OCI-LY7 (cell line): ENCODE results near the gene C12orf76. TPM values are rescaled to one million over a fixed set of nuclear protein-coding genes. Genes with fewer than 3 reads are reported as not detected.
A peak's percentile ranks its signal among the peaks of the same experiment; 100 is the strongest.
"Not testable (repeated sequence)": the region's sequence is repeated elsewhere in the genome, so short reads cannot be mapped to it uniquely, and the experiment has no call there.

ENCODE experiments used
- BruUV-seq: library from RNA; stranded (reverse); fragments of 400-500 nt; replicated peaks from 2 replicates; lab custom pipeline; 2021; lab: Mats Ljungman, UMichigan
- CTCF ChIA-PET: fragments of 300-600 bp; sonication (Branson Sonifier 250); formaldehyde crosslinking; loops from one replicate; lab custom pipeline; 2022; ENCODE audit warnings: antibody characterized with exemption; ENCODE audit not compliant: unreplicated experiment; lab: Charles Lee
- POLR2A ChIA-PET: fragments of 300-600 bp; sonication (Branson Sonifier 250); formaldehyde crosslinking; loops from one replicate; lab custom pipeline; 2022; ENCODE audit warnings: antibody characterized with exemption; lab: Charles Lee
- DNase-seq: peaks from one replicate; pipeline ENCODE4 v3.0.0-alpha.2; 2015; ENCODE audit warnings: low spot score
- H2AFZ ChIP-seq: fragments of 200-600 bp; sonication (generic), shearing (Covaris generic); 2 replicates; pipeline ENCODE4 v1.6.1; 2014; ENCODE audit warnings: mild to moderate bottlenecking, antibody characterized with exemption, low read length, moderate library complexity
- H3K27ac ChIP-seq: fragments of 200-600 bp; sonication (generic); 2 replicates; pipeline ENCODE4 v1.5.1; 2014; ENCODE audit warnings: mixed run types, low read depth, mild to moderate bottlenecking, moderate library complexity, low read length, inconsistent platforms; ENCODE audit not compliant: poor library complexity, severe bottlenecking
- H3K36me3 ChIP-seq: fragments of 200-600 bp; sonication (generic); 2 replicates; pipeline ENCODE4 v1.6.1; 2014; ENCODE audit warnings: mild to moderate bottlenecking, antibody characterized with exemption, low read length, moderate library complexity, mixed read lengths; ENCODE audit not compliant: insufficient read depth
- H3K4me1 ChIP-seq: fragments of 200-600 bp; sonication (generic); 2 replicates; pipeline ENCODE4 v1.5.1; 2014; ENCODE audit warnings: mild to moderate bottlenecking, low read length; ENCODE audit not compliant: insufficient read depth, poor library complexity, severe bottlenecking
- H3K4me2 ChIP-seq: fragments of 200-600 bp; sonication (generic); 2 replicates; pipeline ENCODE4 v1.6.1; 2014; ENCODE audit warnings: mild to moderate bottlenecking, low read length
- H3K4me3 ChIP-seq: fragments of 200-600 bp; sonication (generic); 2 replicates; pipeline ENCODE4 v1.5.1; 2014; ENCODE audit warnings: mild to moderate bottlenecking, low read depth, low read length; ENCODE audit not compliant: poor library complexity, severe bottlenecking
- H3K79me2 ChIP-seq: fragments of 200-600 bp; sonication (generic); 2 replicates; pipeline ENCODE4 v1.6.1; 2016; ENCODE audit warnings: low read depth, mild to moderate bottlenecking, low read length, moderate library complexity, mixed read lengths; ENCODE audit not compliant: insufficient read depth
- H3K9me2 ChIP-seq: fragments of 200-600 bp; sonication (generic); 2 replicates; pipeline ENCODE4 v1.6.1; 2016; ENCODE audit warnings: mild to moderate bottlenecking, low read length, mixed read lengths; ENCODE audit not compliant: insufficient read depth
- H3K9me3 ChIP-seq: fragments of 200-600 bp; sonication (generic); 2 replicates; pipeline ENCODE4 v1.6.1; 2014; ENCODE audit warnings: mild to moderate bottlenecking, mixed run types, low read length, mixed read lengths
- H4K20me1 ChIP-seq: fragments of 200-600 bp; sonication (generic); 2 replicates; pipeline ENCODE4 v1.6.1; 2014; ENCODE audit warnings: mild to moderate bottlenecking, antibody characterized with exemption, low read length, moderate library complexity, mixed read lengths; ENCODE audit not compliant: insufficient read depth
- EZH2phosphoT487 ChIP-seq: fragments of 200-600 bp; sonication (generic); IDR thresholded peaks from 2 replicates; pipeline ENCODE4 v1.6.1; 2018; ENCODE audit warnings: low read depth, borderline replicate concordance, mild to moderate bottlenecking, mixed run types, antibody characterized with exemption, low read length, moderate library complexity, mixed read lengths
- intact Hi-C: fragments of 100-400 bp; cut with micrococcal nuclease; formaldehyde crosslinking; loops from one replicate; pipeline ENCODE4 v1.10.0; 2022; ENCODE audit not compliant: unreplicated experiment
- total RNA-seq, 2 experiments: library from RNA; depleted of rRNA in 1 of 2; stranded (reverse); fragments of >200 nt in 1 of 2; shearing (Covaris generic) in 1 of 2; gene quantifications; 2 replicates each; pipeline ENCODE4 v1.2.3, GENCODE V29; 2014 to 2022
- TF ChIP-seq, protein P1 (sequence below): fragments of 200-600 bp; sonication (generic); conservative IDR thresholded peaks from 2 replicates; pipeline ENCODE4 v1.5.1; 2014; ENCODE audit warnings: mild to moderate bottlenecking, antibody characterized with exemption, low read length, moderate library complexity, mixed read lengths

Gene C12orf76
- total RNA-seq, 2 experiments from 2014 or later = 24.4 to 36.6 TPM

- peaks cover 17% of the 10 kb centered on the region; the same call in 1 of the 2 replicates for H3K9me3 ChIP-seq
- H3K27ac ChIP-seq = peak overlapping the region; percentile 83
- H3K36me3 ChIP-seq = peaks cover 68% of the 10 kb centered on the region
- TF ChIP-seq, protein P1, sequence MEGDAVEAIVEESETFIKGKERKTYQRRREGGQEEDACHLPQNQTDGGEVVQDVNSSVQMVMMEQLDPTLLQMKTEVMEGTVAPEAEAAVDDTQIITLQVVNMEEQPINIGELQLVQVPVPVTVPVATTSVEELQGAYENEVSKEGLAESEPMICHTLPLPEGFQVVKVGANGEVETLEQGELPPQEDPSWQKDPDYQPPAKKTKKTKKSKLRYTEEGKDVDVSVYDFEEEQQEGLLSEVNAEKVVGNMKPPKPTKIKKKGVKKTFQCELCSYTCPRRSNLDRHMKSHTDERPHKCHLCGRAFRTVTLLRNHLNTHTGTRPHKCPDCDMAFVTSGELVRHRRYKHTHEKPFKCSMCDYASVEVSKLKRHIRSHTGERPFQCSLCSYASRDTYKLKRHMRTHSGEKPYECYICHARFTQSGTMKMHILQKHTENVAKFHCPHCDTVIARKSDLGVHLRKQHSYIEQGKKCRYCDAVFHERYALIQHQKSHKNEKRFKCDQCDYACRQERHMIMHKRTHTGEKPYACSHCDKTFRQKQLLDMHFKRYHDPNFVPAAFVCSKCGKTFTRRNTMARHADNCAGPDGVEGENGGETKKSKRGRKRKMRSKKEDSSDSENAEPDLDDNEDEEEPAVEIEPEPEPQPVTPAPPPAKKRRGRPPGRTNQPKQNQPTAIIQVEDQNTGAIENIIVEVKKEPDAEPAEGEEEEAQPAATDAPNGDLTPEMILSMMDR = no peak
- TF ChIP-seq EZH2phosphoT487 = no peak
- H3K4me2 ChIP-seq = peak overlapping the region; percentile 81
- peak overlapping the region; percentile 3; the same call in 1 of the 2 replicates for H2AFZ ChIP-seq
- ChIA-PET CTCF (interaction anchor here (2.1 kb wide), 1 partner anchor 10 kb away, joined by 5 read pairs; no protein-coding TSS in a partner anchor), POLR2A (interaction anchor here (0.5 to 4.3 kb wide), 10 partner anchors 9 to 896 kb away, joined by 3 to 48 read pairs (median 6); partner anchors contain the start of genes ANKRD13A and GIT2)
- peak; percentile 76 for DNase-seq
- H4K20me1 ChIP-seq = no peaks in the 10 kb centered on the region
- peaks cover 84% of the 10 kb centered on the region for H3K4me1 ChIP-seq
- H3K4me3 ChIP-seq = peak overlapping the region; percentile 64
- intact Hi-C loops = loop anchor here (1.0 kb wide), 2 partner anchors 11 to 17 kb away; no protein-coding TSS in a partner anchor
- peaks cover 86% of the 10 kb centered on the region for H3K79me2 ChIP-seq
- BruUV-seq = no TSS peak
- no peaks in the 10 kb centered on the region for H3K9me2 ChIP-seq
Measured at GRCh38 chr12:110010853-110011723, 37.2 kb downstream of the C12orf76 start.

DNA sequence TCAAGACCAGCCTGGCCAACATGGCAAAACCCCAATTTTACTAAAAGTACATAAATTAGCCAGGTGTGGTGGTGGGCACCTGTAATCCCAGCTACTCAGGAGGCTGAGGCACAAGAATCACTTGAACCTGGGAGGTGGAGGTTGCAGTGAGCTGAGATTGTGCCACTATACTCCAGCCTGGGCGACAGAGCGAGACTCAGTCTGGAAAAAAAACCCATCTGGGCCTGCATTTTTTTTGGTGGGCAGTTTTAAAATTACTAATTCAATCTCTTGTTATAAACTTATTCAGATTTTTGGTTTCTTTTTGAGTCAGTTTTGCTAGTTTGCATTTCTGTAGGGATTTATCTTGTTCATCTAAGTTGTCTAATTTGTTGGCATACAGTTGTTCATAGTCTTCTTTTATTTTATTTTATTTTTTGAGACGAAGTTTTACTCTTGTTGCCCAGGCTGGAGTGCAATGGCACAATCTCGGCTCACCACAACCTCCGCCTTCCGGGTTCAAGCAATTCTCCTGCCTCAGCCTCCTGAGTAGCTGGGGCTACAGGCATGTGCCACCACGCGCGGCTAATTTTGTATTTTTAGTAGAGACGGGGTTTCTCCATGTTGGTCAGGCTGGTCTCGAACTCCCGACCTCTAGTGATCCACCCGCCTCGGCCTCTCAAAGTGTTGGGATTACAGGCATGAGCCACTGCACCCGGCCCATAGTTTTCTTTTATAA lies 39.5 kb downstream of the C12orf76 start:
- BruUV-seq, H2AFZ ChIP-seq, H3K9me2 ChIP-seq, H4K20me1 ChIP-seq, CTCF ChIA-PET, DNase-seq, POLR2A ChIA-PET, intact Hi-C loops: not testable (repeated sequence)
- Histone ChIP-seq H3K27ac (peak overlapping the region; percentile 83), H3K4me1 (peaks cover 92% of the 10 kb centered on the region), H3K4me3 (peak overlapping the region; percentile 64), H3K4me2 (peak overlapping the region; percentile 81), H3K36me3 (peaks cover 63% of the 10 kb centered on the region), H3K79me2 (peaks cover 100% of the 10 kb centered on the region), H3K9me3 (peaks cover 20% of the 10 kb centered on the region; the same call in 1 of the 2 replicates)

DNA sequence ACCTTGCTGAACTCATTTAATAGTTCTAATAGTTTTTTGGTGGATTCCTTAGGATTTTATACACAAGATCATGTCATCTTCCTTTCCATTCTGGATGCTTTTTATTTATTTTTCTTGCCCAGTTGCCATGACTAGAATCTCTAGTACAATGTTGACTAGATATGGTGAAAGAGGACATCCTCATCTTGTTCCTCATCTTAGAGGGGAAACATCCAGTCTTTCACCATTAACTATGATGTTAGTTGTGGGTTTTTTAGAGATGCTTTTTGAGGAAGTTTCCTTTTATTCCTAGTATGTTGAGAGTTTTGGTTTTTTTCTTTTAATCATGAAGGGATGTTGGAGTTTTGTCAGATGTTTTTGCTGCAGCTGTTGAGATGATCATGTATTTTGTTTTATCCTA lies 40.4 kb downstream of the C12orf76 start:
- H3K4me1 ChIP-seq = peaks cover 98% of the 10 kb centered on the region
- H2AFZ ChIP-seq = no peak overlapping the region
- no peaks in the 10 kb centered on the region for H3K9me2 ChIP-seq
- peaks cover 63% of the 10 kb centered on the region for H3K36me3 ChIP-seq
- peaks cover 20% of the 10 kb centered on the region; the same call in 1 of the 2 replicates for H3K9me3 ChIP-seq
- BruUV-seq = no TSS peak
- ChIA-PET CTCF (no interaction called here), POLR2A (interaction anchor here (0.6 kb wide), 1 partner anchor 1755 kb away, joined by 4 read pairs; no protein-coding TSS in a partner anchor)
- H3K27ac ChIP-seq = peak overlapping the region; percentile 35
- no peak for DNase-seq
- intact Hi-C loops = no loop called here
- no peak for TF ChIP-seq EZH2phosphoT487
- peak overlapping the region; percentile 28 for H3K4me2 ChIP-seq
- H3K4me3 ChIP-seq = no peak overlapping the region
- H4K20me1 ChIP-seq = no peaks in the 10 kb centered on the region
- H3K79me2 ChIP-seq = peaks cover 100% of the 10 kb centered on the region
